ENCODE results near the gene FAM124B. TPM values are rescaled to one million over a fixed set of nuclear protein-coding genes. Genes with fewer than 3 reads are reported as not detected.
"Not testable (repeated sequence)": the region's sequence is repeated elsewhere in the genome, so short reads cannot be mapped to it uniquely, and the experiment has no call there.

Gene FAM124B
- total RNA-seq, 3 donors from 2014 or later = 0.43 to 1.4 (median 0.55) TPM

- intact Hi-C loops (cut with DNase I, micrococcal nuclease) = no loop called here
- Histone ChIP-seq H3K9me3 (no peaks in the 10 kb centered on the region), H3K4me1 (ENCODE audit: low read depth) (no peaks in the 10 kb centered on the region), H3K36me3 (ENCODE audit: low read depth) (no peaks in the 10 kb centered on the region), H3K4me3 (no peak overlapping the region)
- TF ChIP-seq, protein P1, sequence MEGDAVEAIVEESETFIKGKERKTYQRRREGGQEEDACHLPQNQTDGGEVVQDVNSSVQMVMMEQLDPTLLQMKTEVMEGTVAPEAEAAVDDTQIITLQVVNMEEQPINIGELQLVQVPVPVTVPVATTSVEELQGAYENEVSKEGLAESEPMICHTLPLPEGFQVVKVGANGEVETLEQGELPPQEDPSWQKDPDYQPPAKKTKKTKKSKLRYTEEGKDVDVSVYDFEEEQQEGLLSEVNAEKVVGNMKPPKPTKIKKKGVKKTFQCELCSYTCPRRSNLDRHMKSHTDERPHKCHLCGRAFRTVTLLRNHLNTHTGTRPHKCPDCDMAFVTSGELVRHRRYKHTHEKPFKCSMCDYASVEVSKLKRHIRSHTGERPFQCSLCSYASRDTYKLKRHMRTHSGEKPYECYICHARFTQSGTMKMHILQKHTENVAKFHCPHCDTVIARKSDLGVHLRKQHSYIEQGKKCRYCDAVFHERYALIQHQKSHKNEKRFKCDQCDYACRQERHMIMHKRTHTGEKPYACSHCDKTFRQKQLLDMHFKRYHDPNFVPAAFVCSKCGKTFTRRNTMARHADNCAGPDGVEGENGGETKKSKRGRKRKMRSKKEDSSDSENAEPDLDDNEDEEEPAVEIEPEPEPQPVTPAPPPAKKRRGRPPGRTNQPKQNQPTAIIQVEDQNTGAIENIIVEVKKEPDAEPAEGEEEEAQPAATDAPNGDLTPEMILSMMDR (IDR thresholded peaks at IDR 0.05) = no peak
- DNase-seq = no peak
- ATAC-seq = no peak
These were observed 12.6 kb downstream of the FAM124B start for GRCh38 chr2:224389317-224389716.

DNA sequence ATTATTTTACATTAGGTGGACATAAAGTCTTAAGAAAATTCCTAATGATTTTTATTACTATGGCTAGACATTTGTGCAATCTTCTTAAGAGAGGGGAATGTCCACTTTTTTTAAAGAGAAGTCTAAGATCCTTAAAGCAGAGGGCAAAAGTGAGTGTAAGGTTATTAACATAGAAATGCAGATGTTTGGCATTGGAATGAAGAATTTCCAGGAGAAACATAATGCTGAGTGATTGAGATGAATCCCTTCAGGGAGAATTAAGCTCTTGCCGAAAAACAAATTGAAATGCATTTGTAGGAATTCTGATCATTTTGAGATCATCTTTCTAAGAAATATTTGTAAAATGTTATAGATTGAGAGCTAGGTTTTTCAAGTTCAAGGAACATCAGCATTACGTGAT, 15.0 kb downstream of the FAM124B start:
- TF ChIP-seq, protein P1 (IDR thresholded peaks at IDR 0.05) = no peak
- Histone ChIP-seq H3K4me1 (ENCODE audit: low read depth) (no peaks in the 10 kb centered on the region), H3K9me3 (no peaks in the 10 kb centered on the region), H3K4me3 (no peak overlapping the region), H3K36me3 (ENCODE audit: low read depth) (no peaks in the 10 kb centered on the region)
- DNase-seq = no peak
- ATAC-seq = no peak
- intact Hi-C loops (cut with DNase I, micrococcal nuclease) = no loop called here

GRCh38 chr2:224382973-224383555, 18.8 kb downstream of the FAM124B start:
- TF ChIP-seq, protein P1 (IDR thresholded peaks at IDR 0.05) = no peak
- ATAC-seq = no peak

DNA sequence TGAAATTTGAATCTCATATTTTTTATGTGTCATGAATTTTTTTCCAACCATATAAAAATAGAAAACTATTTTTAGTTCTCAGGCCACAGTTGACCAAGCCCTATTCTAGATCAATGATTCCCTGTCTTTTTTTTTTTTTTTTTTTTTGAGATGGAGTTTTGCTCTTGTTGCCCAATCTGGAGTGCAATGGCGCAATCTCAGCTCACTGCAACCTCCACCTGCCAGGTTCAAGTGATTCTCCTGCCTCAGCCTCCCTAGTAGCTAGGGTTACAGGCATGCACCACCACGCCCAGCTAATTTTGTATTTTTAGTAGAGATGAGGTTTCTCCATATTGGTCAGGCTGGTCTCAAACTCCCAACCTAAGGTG, 19.6 kb downstream of the FAM124B start:
- DNase-seq; H3K9me3 ChIP-seq; intact Hi-C loops (cut with DNase I, micrococcal nuclease); H3K4me3 ChIP-seq; H3K4me1 ChIP-seq (ENCODE audit: low read depth); H3K36me3 ChIP-seq (ENCODE audit: low read depth); ATAC-seq: not testable (repeated sequence)

More at GRCh38 chr2:224382973-224383555, 18.8 kb downstream of the FAM124B start:
- no peaks in the 10 kb centered on the region for H3K9me3 ChIP-seq
- H3K36me3 ChIP-seq (ENCODE audit: low read depth) = no peaks in the 10 kb centered on the region
- intact Hi-C loops (cut with DNase I, micrococcal nuclease) = no loop called here
- H3K4me1 ChIP-seq (ENCODE audit: low read depth) = no peaks in the 10 kb centered on the region
- DNase-seq = no peak
- no peak overlapping the region for H3K4me3 ChIP-seq

DNA sequence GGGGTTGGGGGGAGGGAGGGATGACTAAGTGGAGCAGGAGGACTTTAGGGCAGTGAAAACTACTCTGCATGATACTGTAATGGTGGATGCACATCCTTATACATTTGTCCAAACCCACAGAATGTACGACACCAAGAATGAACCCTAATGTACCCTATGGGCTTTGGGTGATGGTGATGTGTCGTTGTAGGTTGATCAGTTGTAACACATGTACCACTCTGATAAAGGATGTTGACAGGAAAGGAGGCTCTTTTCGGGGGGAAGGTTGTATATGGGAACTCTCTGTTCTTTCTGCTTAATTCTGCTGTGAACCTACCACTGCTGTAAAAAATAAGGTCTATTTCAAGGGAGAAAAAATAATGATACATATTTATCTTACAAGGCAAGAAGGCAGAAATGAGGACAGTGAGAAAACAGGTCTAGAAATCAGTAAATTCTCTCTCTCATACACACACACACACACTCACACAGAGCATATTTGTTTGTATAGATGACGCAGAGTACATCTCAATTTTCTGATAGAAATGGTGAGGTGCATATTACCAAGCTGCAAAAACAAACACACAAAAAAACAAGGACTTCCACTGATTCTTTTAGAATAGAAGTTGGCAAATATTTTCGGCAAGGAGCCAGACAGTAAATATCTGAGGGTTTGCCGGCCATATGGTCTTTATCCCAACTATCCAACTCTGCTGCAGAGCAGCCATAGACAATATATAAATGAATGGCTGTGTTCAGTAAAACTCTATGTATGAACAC, 20.2 kb downstream of the FAM124B start:
- no peaks in the 10 kb centered on the region for H3K36me3 ChIP-seq (ENCODE audit: low read depth)
- DNase-seq = no peak
- no peak overlapping the region for H3K4me3 ChIP-seq
- intact Hi-C loops (cut with DNase I, micrococcal nuclease) = no loop called here
- ATAC-seq = no peak
- no peaks in the 10 kb centered on the region for H3K4me1 ChIP-seq (ENCODE audit: low read depth)
- no peaks in the 10 kb centered on the region for H3K9me3 ChIP-seq
- TF ChIP-seq, protein P1 (IDR thresholded peaks at IDR 0.05) = no peak

DNA sequence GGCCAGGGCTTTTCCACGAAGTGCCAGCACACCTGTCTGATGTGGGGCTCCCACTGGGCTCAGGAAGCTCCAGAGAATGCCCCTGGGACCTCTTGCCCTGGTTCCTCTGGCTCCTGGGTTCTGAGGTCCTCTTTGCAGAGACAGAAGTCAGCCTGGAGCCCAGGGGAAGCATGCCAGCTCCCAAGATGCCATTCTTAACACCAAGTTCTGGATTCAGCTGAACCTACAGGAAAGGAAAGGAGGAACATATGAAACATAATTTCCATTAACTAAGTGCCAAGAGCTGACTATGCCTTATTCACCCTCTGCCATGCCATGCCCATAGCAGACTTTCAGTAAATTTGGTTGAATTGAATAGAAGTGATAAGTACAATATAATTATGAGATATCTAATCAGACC, 21.9 kb downstream of the FAM124B start:
- intact Hi-C loops (cut with DNase I, micrococcal nuclease) = no loop called here
- Histone ChIP-seq H3K9me3 (no peaks in the 10 kb centered on the region), H3K4me1 (ENCODE audit: low read depth) (no peaks in the 10 kb centered on the region), H3K4me3 (no peak overlapping the region), H3K36me3 (ENCODE audit: low read depth) (no peaks in the 10 kb centered on the region)
- DNase-seq (no peak), ATAC-seq (no peak)
- TF ChIP-seq, protein P1 (IDR thresholded peaks at IDR 0.05) = no peak
